Activated T-helper 9 cell treated with anti-CD3 and anti-CD28 coated beads, Interleukin-2, amount 50 U/mL, for 16 hours (primary cell): ENCODE results near the gene NBAS.

Source experiments
- DNase-seq: peaks from one replicate; pipeline ENCODE4 v3.0.0-alpha.2; 2020; ENCODE audit warnings: low read depth

The NBAS gene

GRCh38 chr2:15591373-15591691, 30.2 kb upstream of the NBAS start:
- DNase-seq, result no peak

DNA sequence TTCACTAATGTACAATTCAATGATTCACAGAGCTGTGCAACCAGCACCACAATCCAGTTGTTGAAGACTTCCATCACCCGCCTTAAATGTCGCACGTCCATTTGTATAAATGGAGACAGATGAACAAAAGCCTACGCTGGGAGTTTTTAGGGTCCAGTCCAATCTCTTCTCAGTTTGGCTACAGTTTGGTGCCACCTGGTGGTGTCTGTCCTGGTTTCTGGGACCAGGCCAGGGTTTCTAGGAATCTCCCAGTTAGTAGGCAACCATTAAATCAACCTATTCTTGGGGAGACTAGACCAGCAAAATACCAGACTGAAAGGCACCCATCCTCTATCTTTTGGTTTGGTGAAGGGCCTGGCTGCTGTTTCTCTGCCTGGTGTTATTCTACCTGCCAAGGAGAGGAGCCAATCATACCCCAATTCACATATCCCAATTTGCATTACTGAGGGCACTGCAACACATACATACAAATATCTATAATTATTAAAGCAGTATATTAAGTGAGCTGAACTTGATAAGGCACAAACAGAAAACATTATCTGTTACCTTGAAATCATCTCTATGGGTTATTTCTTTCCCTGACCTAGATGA, 27.3 kb upstream of the NBAS start:
- no peak for DNase-seq

- DNase-seq, result no peak
Measured at GRCh38 chr2:15584767-15585469, 23.8 kb upstream of the NBAS start.

DNA sequence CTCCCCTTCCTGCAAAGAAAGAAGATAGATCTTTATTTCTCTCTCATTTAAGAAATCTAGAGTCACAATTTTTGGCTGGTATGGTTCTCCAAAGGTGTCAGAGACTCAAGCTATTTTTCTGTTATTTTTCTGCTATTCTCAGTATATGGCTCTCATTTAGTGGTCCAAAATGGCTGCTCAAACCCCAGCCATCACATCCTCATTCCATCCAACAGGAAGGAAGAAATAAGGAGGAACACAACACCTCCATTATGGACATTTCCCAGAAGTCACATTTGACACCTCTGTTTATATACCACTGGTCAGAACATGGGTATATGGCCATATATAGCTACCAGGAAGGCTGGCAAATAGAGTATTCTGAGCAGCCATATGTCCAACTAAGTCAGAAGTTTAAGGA, 23.2 kb upstream of the NBAS start:
- no peak for DNase-seq

- no peak for DNase-seq
Measured at GRCh38 chr2:15583826-15584225, 22.7 kb upstream of the NBAS start.

GRCh38 chr2:15582710-15583357, 21.7 kb upstream of the NBAS start:
- no peak for DNase-seq

DNA sequence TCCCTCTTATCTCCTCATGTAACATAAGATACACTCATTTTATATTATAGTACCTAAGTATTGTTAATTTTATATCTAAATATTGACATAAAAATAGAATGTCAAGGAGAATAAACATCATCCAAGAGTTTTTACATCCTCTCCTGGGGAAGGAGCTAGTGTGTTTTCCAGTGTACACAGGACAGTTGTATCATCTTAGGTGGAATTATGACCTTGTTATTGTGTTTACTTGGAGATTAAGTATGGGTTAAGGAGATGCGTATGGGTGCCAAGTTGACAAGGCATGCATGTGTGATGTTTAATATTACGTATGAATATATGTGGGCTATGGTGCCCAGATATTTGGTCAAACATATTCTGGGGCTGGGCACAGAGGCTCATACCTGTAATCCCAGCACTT, 19.3 kb upstream of the NBAS start:
- DNase-seq, result no peak

DNA sequence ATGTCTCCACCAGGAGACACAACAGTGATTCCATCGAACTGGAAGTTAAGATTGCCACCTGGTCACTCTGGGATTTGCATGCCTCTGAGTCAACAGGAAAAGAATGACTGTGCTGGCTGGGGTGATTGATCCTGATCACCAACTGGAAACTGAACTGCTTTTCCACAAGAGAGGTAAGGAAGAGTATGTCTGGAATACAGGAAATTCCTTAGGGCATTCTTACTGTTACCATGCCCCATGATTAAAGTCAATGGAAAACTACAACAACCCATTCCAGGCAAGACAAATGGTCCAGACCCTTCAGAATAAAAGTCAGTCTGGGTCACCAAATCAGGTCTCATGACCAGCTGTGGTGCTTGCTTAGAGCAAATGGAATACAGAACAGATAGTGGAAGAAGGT, 18.5 kb upstream of the NBAS start:
- no peak for DNase-seq

- DNase-seq, result peak; percentile 76
Measured at GRCh38 chr2:15577071-15577735, 16.1 kb upstream of the NBAS start.

DNA sequence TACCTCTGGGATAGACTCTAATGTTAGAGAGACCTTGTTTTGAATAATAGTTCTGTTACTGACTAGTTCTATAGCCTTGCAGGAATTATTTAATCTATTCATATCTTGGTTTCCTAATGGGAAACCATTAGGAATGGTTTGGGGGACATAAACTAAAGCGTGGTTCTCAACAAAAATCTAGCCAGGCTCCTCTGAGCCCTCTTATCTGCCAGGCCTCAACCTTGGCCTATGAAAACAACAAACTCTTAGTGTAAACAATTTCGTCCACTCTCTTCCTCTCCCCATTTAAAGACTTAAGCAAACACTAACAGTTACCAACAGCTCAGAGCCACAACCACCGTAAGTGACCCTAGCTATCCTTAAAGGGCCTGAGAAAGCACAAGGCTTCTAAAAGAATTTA, 10.6 kb upstream of the NBAS start:
- DNase-seq, result no peak

DNA sequence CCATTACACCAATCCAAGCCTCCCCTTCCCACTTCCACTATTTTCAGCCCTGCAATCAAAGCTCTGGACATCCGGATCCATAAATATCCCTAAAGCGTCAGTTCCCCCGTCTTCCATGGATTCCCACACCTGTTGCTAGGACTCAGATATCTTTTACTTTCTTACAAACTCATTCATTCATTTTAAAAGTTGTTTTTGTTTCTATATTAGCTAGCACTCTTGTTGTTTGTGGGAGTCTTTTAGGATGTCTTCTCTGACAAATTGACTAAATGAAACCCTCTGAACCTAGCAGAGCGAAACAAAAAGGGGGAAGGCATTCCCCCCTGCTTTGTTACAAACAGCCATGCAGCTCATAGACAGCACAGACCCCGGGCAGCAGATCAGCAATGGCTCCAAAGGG, 9.0 kb upstream of the NBAS start:
- DNase-seq, result no peak

- no peak for DNase-seq
Measured at GRCh38 chr2:15568874-15569273, 7.7 kb upstream of the NBAS start.

DNA sequence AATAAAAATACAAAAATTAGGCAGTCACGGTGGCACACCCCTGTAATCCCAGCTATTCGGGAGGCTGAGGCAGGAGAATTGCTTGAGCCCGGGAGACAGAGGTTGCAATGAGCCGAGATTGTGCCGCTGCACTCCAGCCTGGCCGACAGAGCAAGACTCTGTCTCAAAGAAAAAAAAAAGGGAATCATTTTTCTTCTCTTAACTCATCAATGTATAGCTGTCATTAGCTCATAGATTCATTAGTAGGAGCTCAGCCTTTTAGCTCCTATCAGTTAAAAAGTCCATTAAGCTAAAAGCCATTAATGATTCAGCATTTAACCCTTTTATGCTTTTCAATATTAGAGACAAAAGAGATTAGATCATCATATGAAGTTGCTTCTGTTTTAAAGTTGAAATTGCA, 5.8 kb upstream of the NBAS start:
- DNase-seq, result no peak

DNA sequence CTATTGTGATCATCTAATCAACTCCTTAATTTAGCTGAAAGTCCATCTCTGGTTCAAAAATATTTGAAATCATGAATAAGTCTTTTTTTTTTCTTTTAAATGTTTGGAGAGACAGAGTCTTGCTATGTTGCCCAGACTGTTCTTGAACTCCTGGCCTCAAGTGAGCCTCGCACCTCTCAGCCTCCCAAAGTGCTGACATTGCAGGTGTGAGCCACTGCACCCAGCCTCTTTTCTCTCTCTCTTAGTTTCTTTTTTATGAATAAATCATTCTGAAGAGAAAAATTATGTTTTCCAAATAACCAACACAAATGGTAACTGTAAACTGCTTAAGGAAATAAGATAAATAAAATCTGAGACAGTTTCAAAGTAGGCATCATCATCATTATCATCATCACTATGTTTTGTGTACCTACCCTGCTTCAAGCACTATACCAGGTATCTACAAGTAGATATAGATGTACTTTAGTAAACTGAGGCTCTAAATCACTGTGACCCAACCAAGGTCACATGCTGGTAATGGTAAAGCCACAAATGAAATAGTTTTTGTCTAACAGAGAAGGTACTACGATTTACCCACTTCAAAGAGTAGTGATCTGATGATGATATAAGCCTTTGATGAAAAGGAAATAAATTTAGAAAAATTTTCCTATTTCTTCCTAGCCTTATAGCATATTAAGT, 5.0 kb upstream of the NBAS start:
- no peak for DNase-seq

- DNase-seq, result no peak
Measured at GRCh38 chr2:15565392-15565791, 4.3 kb upstream of the NBAS start.

GRCh38 chr2:15563227-15564100, 2.3 kb upstream of the NBAS start:
- DNase-seq, result no peak

DNA sequence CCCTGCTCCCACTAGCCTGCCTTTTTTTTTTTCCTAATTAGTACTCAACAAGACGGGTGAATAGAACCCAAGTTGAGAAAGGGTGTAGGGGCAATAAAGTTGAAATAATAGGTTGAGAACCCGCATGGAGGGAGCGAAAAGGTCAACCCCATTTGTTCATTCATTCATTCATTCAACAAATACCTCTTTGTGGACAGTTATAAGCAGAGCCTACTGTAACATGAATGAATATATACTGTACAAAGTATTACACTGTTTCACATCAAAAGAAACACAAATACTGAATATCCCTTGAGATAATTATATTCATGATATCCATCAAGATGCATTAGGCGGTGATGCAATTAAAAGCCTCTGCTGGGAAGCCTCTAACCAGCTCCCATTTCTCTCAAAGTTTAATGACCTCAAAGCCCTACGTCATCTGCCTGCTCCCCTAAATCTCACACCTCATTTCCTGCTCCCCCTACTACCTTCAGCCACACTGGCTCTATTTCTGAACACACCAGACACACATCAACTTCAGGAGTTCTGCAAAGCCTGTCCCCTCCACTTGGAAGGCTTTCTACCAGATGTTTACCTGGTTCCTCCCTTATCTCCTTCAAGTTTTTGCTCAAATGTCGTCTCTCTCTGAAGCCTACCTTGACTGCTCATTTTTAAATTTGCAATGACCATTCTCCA, 1.4 kb upstream of the NBAS start:
- DNase-seq, result no peak

- no peak for DNase-seq
Measured at GRCh38 chr2:15561574-15562344, 625 bp upstream of the NBAS start.

- DNase-seq, result no peak
Measured at GRCh38 chr2:15560140-15560987, 770 bp downstream of the NBAS start.
